HUES48 (cell line): Measurements from ENCODE around the gene PPIL3.
A peak's percentile ranks its signal among the peaks of the same experiment; 100 is the strongest.

ENCODE experiments used
- H3K27ac ChIP-seq: one replicate; pipeline ENCODE4 v1.7.0; 2013; ENCODE audit warnings: low read depth, low read length, inconsistent platforms
- H3K27me3 ChIP-seq: 2 replicates; pipeline ENCODE4 v1.6.1; 2013; ENCODE audit warnings: mild to moderate bottlenecking, low read length; ENCODE audit not compliant: control insufficient read depth, insufficient read depth
- H3K36me3 ChIP-seq: 2 replicates; pipeline ENCODE4 v1.6.1; 2013; ENCODE audit warnings: low read length; ENCODE audit not compliant: control insufficient read depth, insufficient read depth
- H3K4me1 ChIP-seq: 2 replicates; pipeline ENCODE4 v1.6.1; 2013; ENCODE audit warnings: mild to moderate bottlenecking, low read length; ENCODE audit not compliant: control insufficient read depth, insufficient read depth
- H3K4me3 ChIP-seq: 2 replicates; pipeline ENCODE4 v1.5.1; 2013; ENCODE audit warnings: mild to moderate bottlenecking, low read depth, low read length
- H3K9ac ChIP-seq: 2 replicates; pipeline ENCODE4 v1.6.1; 2013; ENCODE audit warnings: mild to moderate bottlenecking, low read depth, low read length, moderate library complexity
- H3K9me3 ChIP-seq: 2 replicates; pipeline ENCODE4 v1.6.1; 2013; ENCODE audit warnings: low read length; ENCODE audit not compliant: control insufficient read depth, insufficient read depth

PPIL3 gene

GRCh38 chr2:200839513-200839912 lies 49.4 kb downstream of the PPIL3 start:
- no peaks in the 10 kb centered on the region for H3K27me3 ChIP-seq
- peaks cover 10% of the 10 kb centered on the region for H3K9me3 ChIP-seq
- 0 out of 2 replicates have a peak, but pooled peaks cover 8% of the 10 kb centered on the region for H3K4me1 ChIP-seq
- H3K4me3 ChIP-seq = no peak overlapping the region
- H3K27ac ChIP-seq = no peak overlapping the region
- no peaks in the 10 kb centered on the region for H3K36me3 ChIP-seq
- no peak overlapping the region for H3K9ac ChIP-seq

DNA sequence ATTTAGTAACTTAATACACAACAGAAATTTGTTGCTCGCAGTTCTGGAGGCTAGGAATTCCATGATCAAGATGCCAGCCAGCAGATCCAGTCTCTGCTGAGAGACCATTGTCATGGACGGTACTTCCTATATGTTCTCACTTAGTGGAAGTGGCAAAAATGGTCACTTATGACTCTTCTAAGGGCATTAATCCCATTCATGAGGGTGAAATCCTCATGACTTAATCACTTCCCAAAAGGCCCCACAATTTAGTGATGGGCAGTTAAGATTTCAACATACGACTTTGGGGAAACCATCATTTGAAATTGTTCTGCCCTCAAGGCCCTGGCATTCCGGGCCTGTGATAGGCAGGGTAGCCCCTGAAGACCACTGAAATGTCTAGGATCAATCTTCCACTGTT lies 54.2 kb downstream of the PPIL3 start:
- Histone ChIP-seq H3K9ac (no peak overlapping the region), H3K27me3 (no peaks in the 10 kb centered on the region), H3K27ac (no peak overlapping the region), H3K4me3 (no peak overlapping the region), H3K9me3 (peaks cover 10% of the 10 kb centered on the region), H3K4me1 (0 out of 2 replicates have a peak, but pooled peaks cover 6% of the 10 kb centered on the region), H3K36me3 (no peaks in the 10 kb centered on the region)

DNA sequence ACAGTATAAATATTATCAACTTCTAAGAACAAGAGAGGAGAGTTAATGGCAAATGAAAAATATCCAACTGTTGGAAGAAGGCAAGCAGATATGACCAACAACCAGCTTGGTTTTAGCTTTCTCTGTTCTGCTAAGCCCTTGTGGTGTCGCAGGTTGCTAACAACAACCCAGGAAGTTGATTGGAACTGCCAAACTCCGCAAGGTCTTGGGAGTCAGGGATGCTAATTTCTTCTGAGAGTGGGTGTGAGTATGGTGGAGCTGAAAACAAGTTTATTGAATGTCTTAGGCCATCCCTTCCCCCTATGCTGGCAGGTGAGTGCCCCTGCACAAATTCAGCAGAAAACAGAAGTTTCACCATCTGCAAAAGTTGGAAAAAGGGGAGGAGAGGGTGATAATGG lies 59.6 kb downstream of the PPIL3 start:
- Histone ChIP-seq H3K36me3 (peaks cover 3% of the 10 kb centered on the region; the same call in 1 of the 2 replicates), H3K9ac (no peak overlapping the region), H3K4me3 (no peak overlapping the region), H3K27me3 (no peaks in the 10 kb centered on the region), H3K9me3 (no peaks in the 10 kb centered on the region), H3K27ac (peak overlapping the region; percentile 33), H3K4me1 (no peaks in the 10 kb centered on the region)

DNA sequence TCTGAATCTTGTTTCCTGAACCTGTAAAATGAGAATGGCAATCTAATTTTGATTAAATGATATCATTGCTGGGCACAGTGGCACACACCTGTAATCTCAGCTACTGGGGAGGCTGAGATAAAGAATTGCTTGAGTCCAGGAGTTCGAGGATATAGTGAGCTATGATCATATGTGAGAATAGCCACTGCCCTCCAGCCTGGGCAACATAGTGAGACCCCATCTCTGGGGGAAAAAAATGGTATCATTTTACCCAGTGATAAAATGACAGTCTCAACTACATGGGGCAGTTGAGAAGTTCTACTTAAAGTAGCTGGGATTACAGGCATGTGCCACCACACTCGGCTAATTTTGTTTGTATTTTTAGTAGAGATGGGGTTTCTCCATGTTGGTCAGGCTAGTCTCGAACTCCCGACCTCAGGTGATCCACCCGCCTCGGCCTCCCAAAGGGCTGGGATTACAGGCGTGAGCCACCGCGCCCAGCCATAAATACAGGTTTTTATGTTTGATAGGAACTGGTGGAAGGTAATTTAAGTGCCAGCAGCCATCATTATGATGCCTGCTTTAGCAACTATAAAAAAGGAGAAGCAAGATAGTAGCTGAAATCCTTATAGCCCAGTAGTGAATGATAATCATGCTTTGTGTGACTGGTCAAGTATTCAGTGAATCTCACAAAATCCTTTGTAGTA lies 60.2 kb downstream of the PPIL3 start:
- Histone ChIP-seq H3K36me3 (peaks cover 8% of the 10 kb centered on the region), H3K27ac (peak overlapping the region; percentile 33), H3K27me3 (no peaks in the 10 kb centered on the region), H3K9me3 (no peaks in the 10 kb centered on the region), H3K4me3 (no peak overlapping the region), H3K9ac (no peak overlapping the region), H3K4me1 (no peaks in the 10 kb centered on the region)

DNA sequence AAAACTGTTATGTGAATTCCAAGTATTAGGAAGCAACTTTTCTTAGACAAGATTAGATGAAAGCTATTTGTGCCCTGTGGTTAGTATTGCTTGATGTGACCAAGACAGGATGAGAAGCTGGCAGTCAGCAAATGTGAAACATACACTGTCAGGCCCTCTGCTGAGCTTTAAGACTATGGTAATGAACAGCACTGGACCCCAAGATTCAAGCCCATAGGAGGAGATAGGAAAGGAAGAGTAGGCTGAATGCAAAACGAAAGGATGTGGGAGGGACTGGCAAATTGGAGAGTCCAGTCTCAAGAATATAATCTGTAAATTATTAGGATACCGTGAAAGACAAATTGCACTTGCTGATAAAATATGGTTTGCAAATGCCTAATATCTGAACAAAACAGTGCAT lies 60.8 kb downstream of the PPIL3 start:
- Histone ChIP-seq H3K4me1 (no peaks in the 10 kb centered on the region), H3K36me3 (peaks cover 9% of the 10 kb centered on the region), H3K4me3 (no peak overlapping the region), H3K9ac (no peak overlapping the region), H3K27ac (no peak overlapping the region), H3K27me3 (no peaks in the 10 kb centered on the region), H3K9me3 (no peaks in the 10 kb centered on the region)

DNA sequence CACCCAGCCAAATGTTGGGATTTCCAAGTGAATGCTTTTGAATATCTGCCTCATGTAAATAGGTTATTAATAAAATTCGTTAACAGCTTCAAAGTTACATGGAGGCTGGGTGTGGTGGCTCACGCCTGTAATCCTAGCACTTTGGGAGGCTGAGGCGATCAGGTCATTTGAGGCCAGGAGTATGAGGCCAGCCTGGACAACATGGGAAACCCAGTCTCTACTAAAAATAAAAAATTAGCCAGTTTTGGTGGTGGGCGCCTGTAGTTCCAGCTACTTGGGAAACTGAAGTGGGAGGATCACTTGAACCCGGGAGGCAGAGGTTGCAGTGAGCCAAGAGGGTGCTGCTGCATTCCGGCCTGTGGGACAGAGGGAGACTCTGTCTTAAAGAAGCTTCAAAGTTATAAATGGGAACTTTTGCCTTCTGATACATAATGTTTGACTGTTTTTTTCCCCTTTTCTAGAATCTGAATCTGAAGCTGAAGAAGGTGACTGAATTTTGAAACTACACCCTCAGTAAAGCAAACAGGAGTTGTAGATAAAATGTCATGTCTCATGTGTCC lies 67.1 kb downstream of the PPIL3 start:
- H3K27ac ChIP-seq = no peak overlapping the region
- H3K4me1 ChIP-seq = no peaks in the 10 kb centered on the region
- H3K36me3 ChIP-seq = peaks cover 62% of the 10 kb centered on the region

More for the DNA sequence above, 67.1 kb downstream of the PPIL3 start:
- Histone ChIP-seq H3K4me3 (no peak overlapping the region), H3K27me3 (no peaks in the 10 kb centered on the region), H3K9ac (no peak overlapping the region), H3K9me3 (no peaks in the 10 kb centered on the region)
